SK-N-SH (cell line): ENCODE measurements around the gene PLAA.

Experiments used
- CHD2 ChIP-seq: fragments of 150-350 bp; IDR thresholded peaks from 2 replicates; pipeline ENCODE4 v1.6.1; 2018; ENCODE audit warnings: low read length; ENCODE audit not compliant: partially characterized antibody
- CTCF ChIP-seq: fragments of 200-600 bp; sonication (generic); IDR thresholded peaks from 2 replicates; pipeline ENCODE4 v1.6.1; 2017; ENCODE audit warnings: antibody characterized with exemption, mild to moderate bottlenecking, moderate library complexity
- EP300 ChIP-seq, 2 experiments: IDR thresholded peaks; 2 replicates each; pipeline versions ENCODE4 v1.4.0 to v1.6.1; 2012; ENCODE audit warnings: borderline replicate concordance in 1 of 2, low read depth in 1 of 2, low read length in 1 of 2
- EZH2phosphoT487 ChIP-seq: fragments of 200-600 bp; sonication (generic); IDR thresholded peaks from 2 replicates; pipeline ENCODE4 v1.6.1; 2017; ENCODE audit warnings: low read depth, mixed run types, mild to moderate bottlenecking, antibody characterized with exemption, moderate library complexity, borderline replicate concordance
- JUND ChIP-seq: IDR thresholded peaks from 2 replicates; pipeline ENCODE4 v1.4.0; 2012
- MAX ChIP-seq: IDR thresholded peaks from 2 replicates; pipeline ENCODE4 v1.4.0; 2012; ENCODE audit warnings: low read depth
- MEF2A ChIP-seq: IDR thresholded peaks from 2 replicates; pipeline ENCODE4 v1.4.0; 2012; ENCODE audit warnings: low read depth, borderline replicate concordance
- POLR2AphosphoS5 ChIP-seq: IDR thresholded peaks from 2 replicates; pipeline ENCODE4 v1.6.1; 2012; ENCODE audit warnings: low read depth, low read length
- RAD21 ChIP-seq: IDR thresholded peaks from 2 replicates; pipeline ENCODE4 v1.6.1; 2012; ENCODE audit warnings: mild to moderate bottlenecking, low read length
- TF ChIP-seq, protein P1 (sequence below): fragments of 150-350 bp; IDR thresholded peaks from 2 replicates; pipeline ENCODE4 v1.6.1; 2017; ENCODE audit warnings: antibody characterized with exemption, low read length, low read depth, borderline replicate concordance

DNA sequence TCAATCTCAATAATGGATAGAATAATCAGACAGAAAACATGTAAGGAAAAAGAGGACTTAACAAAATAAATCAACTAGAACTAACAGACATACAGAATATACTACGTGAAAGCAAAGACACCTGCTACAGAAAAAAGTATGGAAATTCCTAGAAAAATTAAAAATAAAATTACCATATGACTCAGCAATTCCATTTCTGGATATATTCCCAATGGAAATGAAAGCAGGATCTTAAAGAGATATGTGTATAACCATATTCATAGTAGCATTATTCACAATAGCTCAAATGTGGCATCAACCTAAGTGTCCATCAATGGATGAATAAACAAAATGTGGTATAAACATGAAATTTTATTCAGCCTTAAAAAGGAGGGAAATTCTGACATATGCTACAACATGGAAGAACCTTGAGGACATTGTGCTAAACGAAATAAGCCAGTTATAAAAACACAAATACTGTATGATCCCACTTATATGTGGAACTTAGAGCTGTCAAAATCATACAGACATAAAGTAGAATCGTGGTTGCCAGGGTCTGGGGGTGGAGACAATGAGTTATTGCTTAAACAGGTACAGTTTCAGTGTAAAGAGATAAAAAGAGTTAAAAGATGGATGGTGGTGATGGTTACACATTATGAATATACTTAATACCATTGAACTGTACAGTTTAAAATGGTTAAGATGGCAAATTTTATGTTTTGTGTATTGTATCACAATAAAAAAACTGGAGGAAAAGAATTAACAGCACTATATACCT lies 6.9 kb downstream of the PLAA start:
- no peak for TF ChIP-seq CTCF
- no peak for TF ChIP-seq EP300 (IDR thresholded peaks at IDR 0.05; ENCODE audit: borderline replicate concordance in 1 of 2, low read depth in 1 of 2, low read length in 1 of 2)
- TF ChIP-seq JUND: no peak
- TF ChIP-seq, protein P1, sequence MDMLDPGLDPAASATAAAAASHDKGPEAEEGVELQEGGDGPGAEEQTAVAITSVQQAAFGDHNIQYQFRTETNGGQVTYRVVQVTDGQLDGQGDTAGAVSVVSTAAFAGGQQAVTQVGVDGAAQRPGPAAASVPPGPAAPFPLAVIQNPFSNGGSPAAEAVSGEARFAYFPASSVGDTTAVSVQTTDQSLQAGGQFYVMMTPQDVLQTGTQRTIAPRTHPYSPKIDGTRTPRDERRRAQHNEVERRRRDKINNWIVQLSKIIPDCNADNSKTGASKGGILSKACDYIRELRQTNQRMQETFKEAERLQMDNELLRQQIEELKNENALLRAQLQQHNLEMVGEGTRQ: no peak
- TF ChIP-seq RAD21: no peak
- no peak for TF ChIP-seq MEF2A
- TF ChIP-seq POLR2AphosphoS5: no peak
- no peak for TF ChIP-seq MAX
- no peak for TF ChIP-seq EZH2phosphoT487
- TF ChIP-seq CHD2: no peak
